SU-DHL-6 (cell line): Measurements from ENCODE around the gene AK9.

Experiments used
- EZH2phosphoT487 ChIP-seq: fragments of 200-600 bp; sonication (generic), shearing (Covaris generic); conservative IDR thresholded peaks from 2 replicates; pipeline ENCODE4 v1.6.1; 2018; ENCODE audit warnings: mild to moderate bottlenecking, antibody characterized with exemption, low read length, moderate library complexity, mixed read lengths
- TF ChIP-seq, protein P1 (sequence below): fragments of 200-600 bp; sonication (generic); IDR thresholded peaks from one replicate; pipeline ENCODE4 v1.5.1; 2017; ENCODE audit warnings: antibody characterized with exemption, mild to moderate bottlenecking, low read length, moderate library complexity; ENCODE audit not compliant: insufficient read depth, poor library complexity, severe bottlenecking

DNA sequence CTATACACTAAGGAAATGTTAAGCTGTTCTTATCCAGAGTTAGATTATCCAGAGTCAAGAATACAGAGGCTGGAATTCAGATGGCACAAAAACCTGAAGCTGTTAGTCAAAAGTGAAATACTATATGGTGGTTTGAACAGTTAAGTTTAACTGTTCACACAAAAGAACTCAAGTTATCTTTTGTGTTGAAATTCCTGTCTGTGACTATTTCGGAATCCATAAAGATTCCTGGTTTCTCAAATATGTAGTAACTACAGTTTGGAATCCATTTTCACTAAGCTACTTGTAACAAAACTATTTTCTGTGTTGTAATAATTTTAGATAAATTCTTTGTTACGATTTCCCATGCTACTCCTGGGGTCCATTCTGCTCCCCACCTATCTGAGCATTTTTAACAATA is 24.6 kb upstream of the AK9 start:
- TF ChIP-seq, protein P1, sequence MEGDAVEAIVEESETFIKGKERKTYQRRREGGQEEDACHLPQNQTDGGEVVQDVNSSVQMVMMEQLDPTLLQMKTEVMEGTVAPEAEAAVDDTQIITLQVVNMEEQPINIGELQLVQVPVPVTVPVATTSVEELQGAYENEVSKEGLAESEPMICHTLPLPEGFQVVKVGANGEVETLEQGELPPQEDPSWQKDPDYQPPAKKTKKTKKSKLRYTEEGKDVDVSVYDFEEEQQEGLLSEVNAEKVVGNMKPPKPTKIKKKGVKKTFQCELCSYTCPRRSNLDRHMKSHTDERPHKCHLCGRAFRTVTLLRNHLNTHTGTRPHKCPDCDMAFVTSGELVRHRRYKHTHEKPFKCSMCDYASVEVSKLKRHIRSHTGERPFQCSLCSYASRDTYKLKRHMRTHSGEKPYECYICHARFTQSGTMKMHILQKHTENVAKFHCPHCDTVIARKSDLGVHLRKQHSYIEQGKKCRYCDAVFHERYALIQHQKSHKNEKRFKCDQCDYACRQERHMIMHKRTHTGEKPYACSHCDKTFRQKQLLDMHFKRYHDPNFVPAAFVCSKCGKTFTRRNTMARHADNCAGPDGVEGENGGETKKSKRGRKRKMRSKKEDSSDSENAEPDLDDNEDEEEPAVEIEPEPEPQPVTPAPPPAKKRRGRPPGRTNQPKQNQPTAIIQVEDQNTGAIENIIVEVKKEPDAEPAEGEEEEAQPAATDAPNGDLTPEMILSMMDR, result no peak
- TF ChIP-seq EZH2phosphoT487, result no peak
